ENCODE results near the gene COPS7B.

- TF ChIP-seq CEBPB (IDR thresholded peaks at IDR 0.05; ENCODE audit: low read depth, low read length) (no peak), CTCF (IDR thresholded peaks at IDR 0.05; ENCODE audit: control extremely low read depth in 1 of 3, insufficient read depth in 1 of 3, low read depth in 1 of 3, low read length in 3 of 3) (no peak), RAD21 (IDR thresholded peaks at IDR 0.05 in 1 of 2, conservative IDR thresholded peaks at IDR 0.05 in 1 of 2; ENCODE audit: low read depth in 2 of 2, low read length in 2 of 2) (no peak), MAX (IDR thresholded peaks at IDR 0.05) (no peak), TAF7 (optimal IDR thresholded peaks at IDR 0.05; ENCODE audit: borderline replicate concordance, low read depth, low read length) (no peak), CBX5 (IDR thresholded peaks at IDR 0.05; ENCODE audit: low read depth, low read length) (no peak), POLR2A (IDR thresholded peaks at IDR 0.05; ENCODE audit: control extremely low read depth in 1 of 2, low read depth in 2 of 2, low read length in 2 of 2) (no peak), EGR1 (IDR thresholded peaks at IDR 0.05; ENCODE audit: borderline replicate concordance, low read depth, low read length) (no peak), BRCA1 (IDR thresholded peaks at IDR 0.05; ENCODE audit: low read depth, low read length) (no peak), RNF2 (IDR thresholded peaks at IDR 0.05; ENCODE audit: borderline replicate concordance, low read depth, low read length, missing control alignments, poor library complexity, severe bottlenecking) (no peak)
These were observed 35.0 kb upstream of the COPS7B start for GRCh38 chr2:231751042-231751815.

All from H1 (cell line).